ENCODE results near the gene PIGBOS1.
"Not testable (repeated sequence)": the region's sequence is repeated elsewhere in the genome, so short reads cannot be mapped to it uniquely, and the experiment has no call there.

Gene PIGBOS1

DNA sequence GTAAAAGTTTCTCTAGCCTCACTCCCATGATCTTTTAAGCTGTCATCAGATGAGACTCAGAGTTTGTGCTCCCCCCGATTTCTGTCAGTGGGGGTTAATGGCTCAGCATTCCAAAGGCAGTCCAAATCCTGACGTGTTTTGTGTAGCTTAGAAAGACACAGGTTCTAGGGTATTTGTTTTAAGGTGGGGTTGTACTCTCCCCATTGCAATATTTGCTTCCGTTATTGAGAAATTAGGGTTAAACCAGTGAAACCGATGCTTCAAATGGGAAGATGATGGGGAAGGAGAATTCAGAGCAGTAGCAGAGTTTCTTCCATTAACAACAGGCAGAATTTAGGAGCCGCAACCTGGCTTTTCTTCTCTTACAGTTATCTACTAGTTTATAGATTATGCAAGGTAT is 3.5 kb upstream of the PIGBOS1 start:
- DNase-seq = no peak
- H3K27me3 ChIP-seq (replicated peaks) = no peaks in the 10 kb centered on the region
- no peak overlapping the region for H3K27ac ChIP-seq
- no peaks in the 10 kb centered on the region for H3K36me3 ChIP-seq (replicated peaks)
- H3K4me3 ChIP-seq (ENCODE audit: low read depth, low read length) = no peak overlapping the region
- in situ Hi-C loops (cut with HindIII; ENCODE audit: low pct_ligation_motif_present, low sequenced_read_pairs) = no loop called here
- TF ChIP-seq, protein P1, sequence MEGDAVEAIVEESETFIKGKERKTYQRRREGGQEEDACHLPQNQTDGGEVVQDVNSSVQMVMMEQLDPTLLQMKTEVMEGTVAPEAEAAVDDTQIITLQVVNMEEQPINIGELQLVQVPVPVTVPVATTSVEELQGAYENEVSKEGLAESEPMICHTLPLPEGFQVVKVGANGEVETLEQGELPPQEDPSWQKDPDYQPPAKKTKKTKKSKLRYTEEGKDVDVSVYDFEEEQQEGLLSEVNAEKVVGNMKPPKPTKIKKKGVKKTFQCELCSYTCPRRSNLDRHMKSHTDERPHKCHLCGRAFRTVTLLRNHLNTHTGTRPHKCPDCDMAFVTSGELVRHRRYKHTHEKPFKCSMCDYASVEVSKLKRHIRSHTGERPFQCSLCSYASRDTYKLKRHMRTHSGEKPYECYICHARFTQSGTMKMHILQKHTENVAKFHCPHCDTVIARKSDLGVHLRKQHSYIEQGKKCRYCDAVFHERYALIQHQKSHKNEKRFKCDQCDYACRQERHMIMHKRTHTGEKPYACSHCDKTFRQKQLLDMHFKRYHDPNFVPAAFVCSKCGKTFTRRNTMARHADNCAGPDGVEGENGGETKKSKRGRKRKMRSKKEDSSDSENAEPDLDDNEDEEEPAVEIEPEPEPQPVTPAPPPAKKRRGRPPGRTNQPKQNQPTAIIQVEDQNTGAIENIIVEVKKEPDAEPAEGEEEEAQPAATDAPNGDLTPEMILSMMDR (IDR thresholded peaks at IDR 0.05; ENCODE audit: low read depth, low read length, missing control alignments) = no peak

DNA sequence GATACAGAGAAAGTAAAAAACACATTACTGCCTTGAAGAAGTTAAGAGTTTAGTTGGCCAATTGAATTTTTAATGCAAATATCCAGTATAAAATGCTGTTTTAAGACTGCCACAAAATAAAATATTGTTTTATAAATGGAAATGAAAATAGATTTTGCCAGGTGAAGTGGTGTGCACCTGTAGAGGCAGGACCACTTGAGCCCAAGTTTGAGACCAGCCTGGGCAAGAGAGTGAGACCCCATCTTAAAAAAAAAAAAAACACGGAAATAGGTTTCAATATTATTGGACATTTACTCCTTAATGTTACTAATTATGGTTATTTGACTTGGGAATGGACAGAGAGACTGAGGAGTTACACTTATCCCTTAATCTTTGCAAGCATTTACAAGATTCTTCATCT is 2.0 kb upstream of the PIGBOS1 start:
- no peak overlapping the region for H3K4me3 ChIP-seq (ENCODE audit: low read depth, low read length)
- DNase-seq = no peak
- H3K27me3 ChIP-seq (replicated peaks) = no peaks in the 10 kb centered on the region
- no peaks in the 10 kb centered on the region for H3K36me3 ChIP-seq (replicated peaks)
- TF ChIP-seq, protein P1 (IDR thresholded peaks at IDR 0.05; ENCODE audit: low read depth, low read length, missing control alignments) = no peak
- in situ Hi-C loops (cut with HindIII; ENCODE audit: low pct_ligation_motif_present, low sequenced_read_pairs) = no loop called here
- no peak overlapping the region for H3K27ac ChIP-seq

DNA sequence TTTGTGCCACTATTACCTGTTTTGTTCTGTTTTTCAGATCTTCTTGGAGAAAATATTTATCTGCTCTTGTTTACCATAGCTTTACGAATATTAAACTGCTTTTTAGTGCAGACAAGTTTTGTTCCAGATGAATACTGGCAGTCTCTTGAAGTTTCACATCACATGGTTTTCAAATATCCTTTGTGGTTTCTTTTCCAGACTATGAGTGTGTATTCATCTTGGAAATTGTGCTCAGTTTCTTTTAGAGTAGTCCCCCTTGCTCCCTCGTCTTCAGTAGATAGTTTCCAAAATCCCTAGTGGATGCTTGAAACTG is 1.3 kb upstream of the PIGBOS1 start:
- in situ Hi-C loops (cut with HindIII; ENCODE audit: low pct_ligation_motif_present, low sequenced_read_pairs) = no loop called here
- Histone ChIP-seq H3K27me3 (replicated peaks) (no peaks in the 10 kb centered on the region), H3K27ac (no peak overlapping the region), H3K36me3 (replicated peaks) (no peaks in the 10 kb centered on the region), H3K4me3 (ENCODE audit: low read depth, low read length) (peak overlapping the region; percentile 95)
- no peak for DNase-seq
- TF ChIP-seq, protein P1 (IDR thresholded peaks at IDR 0.05; ENCODE audit: low read depth, low read length, missing control alignments) = no peak

DNA sequence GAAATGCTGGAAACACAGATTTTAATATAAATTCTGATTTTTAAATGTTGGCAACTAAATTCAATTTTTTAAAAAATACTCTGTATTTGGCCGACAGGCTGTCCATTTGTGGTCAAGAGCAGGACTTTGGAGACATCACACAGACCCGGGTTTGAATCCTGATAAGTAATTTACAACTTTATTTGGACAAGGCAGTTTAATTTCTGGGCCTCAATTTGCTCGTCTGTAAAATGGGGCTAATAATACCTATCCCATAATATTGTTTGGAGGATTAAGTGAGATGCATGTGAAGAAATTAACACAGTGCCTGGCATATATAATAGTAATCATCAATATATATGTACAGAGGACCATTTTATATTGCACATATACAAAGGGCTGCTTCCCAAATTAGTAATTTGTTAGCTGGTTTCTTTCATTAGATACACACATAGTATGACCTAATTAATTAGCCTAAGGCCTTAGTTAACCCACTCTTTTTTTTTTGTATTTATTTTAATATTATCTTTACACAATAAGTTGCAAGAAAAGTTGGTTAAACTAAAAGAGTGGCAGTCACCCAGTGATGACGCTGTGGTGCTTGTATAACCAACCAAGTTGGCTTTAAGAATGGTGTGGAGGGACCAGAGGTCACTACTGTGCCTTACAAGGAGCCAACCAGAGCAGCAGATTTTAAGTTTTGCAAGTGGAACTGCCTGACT is 764 bp upstream of the PIGBOS1 start:
- Histone ChIP-seq H3K27ac (peak overlapping the region; percentile 97), H3K36me3 (replicated peaks) (no peaks in the 10 kb centered on the region), H3K4me3 (ENCODE audit: low read depth, low read length) (peak overlapping the region; percentile 95), H3K27me3 (replicated peaks) (no peaks in the 10 kb centered on the region)
- no peak for DNase-seq
- in situ Hi-C loops (cut with HindIII; ENCODE audit: low pct_ligation_motif_present, low sequenced_read_pairs) = no loop called here
- TF ChIP-seq, protein P1 (IDR thresholded peaks at IDR 0.05; ENCODE audit: low read depth, low read length, missing control alignments) = no peak

DNA sequence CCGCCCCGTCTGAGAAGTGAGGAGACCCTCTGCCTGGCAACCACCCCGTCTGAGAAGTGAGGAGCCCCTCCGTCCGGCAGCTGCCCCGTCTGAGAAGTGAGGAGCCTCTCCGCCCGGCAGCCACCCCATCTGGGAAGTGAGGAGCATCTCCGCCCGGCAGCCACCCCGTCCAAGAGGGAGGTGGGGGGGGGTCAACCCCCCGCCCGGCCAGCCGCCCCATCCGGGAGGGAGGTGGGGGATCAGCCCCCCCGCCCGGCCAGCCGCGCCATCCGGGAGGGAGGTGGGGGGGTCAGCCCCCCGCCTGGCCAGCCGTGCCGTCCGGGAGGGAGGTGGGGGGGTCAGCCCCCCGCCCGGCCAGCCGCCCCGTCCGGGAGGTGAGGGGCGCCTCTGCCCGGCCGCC is 16.1 kb downstream of the PIGBOS1 start:
- in situ Hi-C loops (cut with HindIII; ENCODE audit: low pct_ligation_motif_present, low sequenced_read_pairs); H3K36me3 ChIP-seq (replicated peaks); H3K4me3 ChIP-seq (ENCODE audit: low read depth, low read length): not testable (repeated sequence)

DNA sequence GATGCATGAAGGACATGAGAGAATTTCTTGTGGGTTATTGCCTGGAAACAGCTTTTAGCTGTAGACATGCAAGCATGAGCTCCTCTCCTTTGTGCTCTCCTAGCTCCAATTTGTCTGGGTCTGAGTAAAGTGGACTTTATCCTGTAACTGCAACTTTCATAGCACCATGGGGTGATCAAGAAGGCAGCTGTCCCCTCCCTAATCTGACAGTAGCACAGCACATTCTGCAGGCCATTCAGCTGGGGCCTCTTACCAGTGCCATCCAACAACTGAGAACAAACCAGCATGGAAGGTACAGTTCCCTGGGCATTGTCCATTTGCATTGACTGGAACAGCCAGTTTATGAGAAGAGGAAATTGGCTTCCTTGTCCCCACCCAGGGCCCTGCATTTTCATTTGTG is 21.6 kb downstream of the PIGBOS1 start:
- DNase-seq = no peak
- Histone ChIP-seq H3K27ac (no peak overlapping the region), H3K36me3 (replicated peaks) (no peaks in the 10 kb centered on the region), H3K4me3 (ENCODE audit: low read depth, low read length) (no peak overlapping the region), H3K27me3 (replicated peaks) (no peaks in the 10 kb centered on the region)
- in situ Hi-C loops (cut with HindIII; ENCODE audit: low pct_ligation_motif_present, low sequenced_read_pairs) = no loop called here
- TF ChIP-seq, protein P1 (IDR thresholded peaks at IDR 0.05; ENCODE audit: low read depth, low read length, missing control alignments) = no peak

More for the DNA sequence above, 16.1 kb downstream of the PIGBOS1 start:
- H3K27ac ChIP-seq; DNase-seq; H3K27me3 ChIP-seq (replicated peaks): not testable (repeated sequence)
